Measurements from ENCODE around the gene SKAP1. TPM values are rescaled to one million over a fixed set of nuclear protein-coding genes. Genes with fewer than 3 reads are reported as not detected.

Gene SKAP1
- total RNA-seq, 1 donor from 2014 or later: not detected

DNA sequence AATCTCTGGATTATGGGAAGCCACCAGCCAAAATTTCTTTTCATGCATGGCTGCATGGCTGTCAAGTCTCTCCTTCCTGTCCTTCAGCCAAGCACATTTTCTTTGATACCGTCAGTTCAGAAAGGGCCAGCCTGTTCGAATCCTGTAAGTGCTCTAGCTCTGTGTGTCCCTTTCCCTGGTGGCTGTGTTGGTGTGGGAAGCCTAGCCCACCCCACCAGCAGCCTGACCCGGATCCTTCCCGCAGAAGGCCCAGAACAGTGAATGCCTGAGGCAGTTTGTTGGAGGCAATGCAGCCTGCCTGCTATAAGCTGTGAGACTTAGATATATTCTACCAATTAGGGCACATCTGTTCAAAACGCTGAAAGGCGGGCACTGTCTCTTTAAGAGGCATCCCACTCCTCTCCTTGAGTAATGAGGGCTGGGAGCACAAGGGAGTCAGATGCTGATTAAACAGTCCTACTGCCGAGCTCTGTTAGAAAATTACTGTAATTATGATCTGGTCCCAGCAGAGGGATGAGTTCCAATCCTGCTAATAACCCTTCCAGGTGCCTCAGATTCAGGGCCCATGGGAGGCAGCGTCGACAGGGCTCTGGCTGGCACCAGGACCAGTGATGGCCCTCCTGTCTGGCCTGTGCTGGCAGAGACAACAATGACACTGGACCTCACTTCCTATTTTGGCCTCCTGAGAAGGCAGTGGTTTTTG lies 304.0 kb downstream of the SKAP1 start:
- Mint-ChIP-seq H3K4me1 (ENCODE audit: low read depth, unreplicated experiment) (peaks cover 61% of the 10 kb centered on the region), H3K36me3 (ENCODE audit: unreplicated experiment) (no peaks in the 10 kb centered on the region), H3K27me3 (ENCODE audit: unreplicated experiment) (peaks cover 3% of the 10 kb centered on the region), H3K27ac (ENCODE audit: unreplicated experiment) (peak overlapping the region; percentile 89), H3K4me3 (ENCODE audit: unreplicated experiment) (no peak overlapping the region), H3K9me3 (ENCODE audit: unreplicated experiment) (peaks cover 15% of the 10 kb centered on the region)
- peak; percentile 37 for DNase-seq
- TF ChIP-seq, protein P1, sequence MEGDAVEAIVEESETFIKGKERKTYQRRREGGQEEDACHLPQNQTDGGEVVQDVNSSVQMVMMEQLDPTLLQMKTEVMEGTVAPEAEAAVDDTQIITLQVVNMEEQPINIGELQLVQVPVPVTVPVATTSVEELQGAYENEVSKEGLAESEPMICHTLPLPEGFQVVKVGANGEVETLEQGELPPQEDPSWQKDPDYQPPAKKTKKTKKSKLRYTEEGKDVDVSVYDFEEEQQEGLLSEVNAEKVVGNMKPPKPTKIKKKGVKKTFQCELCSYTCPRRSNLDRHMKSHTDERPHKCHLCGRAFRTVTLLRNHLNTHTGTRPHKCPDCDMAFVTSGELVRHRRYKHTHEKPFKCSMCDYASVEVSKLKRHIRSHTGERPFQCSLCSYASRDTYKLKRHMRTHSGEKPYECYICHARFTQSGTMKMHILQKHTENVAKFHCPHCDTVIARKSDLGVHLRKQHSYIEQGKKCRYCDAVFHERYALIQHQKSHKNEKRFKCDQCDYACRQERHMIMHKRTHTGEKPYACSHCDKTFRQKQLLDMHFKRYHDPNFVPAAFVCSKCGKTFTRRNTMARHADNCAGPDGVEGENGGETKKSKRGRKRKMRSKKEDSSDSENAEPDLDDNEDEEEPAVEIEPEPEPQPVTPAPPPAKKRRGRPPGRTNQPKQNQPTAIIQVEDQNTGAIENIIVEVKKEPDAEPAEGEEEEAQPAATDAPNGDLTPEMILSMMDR (IDR thresholded peaks at IDR 0.05; ENCODE audit: partially characterized antibody, unreplicated experiment): no peak

DNA sequence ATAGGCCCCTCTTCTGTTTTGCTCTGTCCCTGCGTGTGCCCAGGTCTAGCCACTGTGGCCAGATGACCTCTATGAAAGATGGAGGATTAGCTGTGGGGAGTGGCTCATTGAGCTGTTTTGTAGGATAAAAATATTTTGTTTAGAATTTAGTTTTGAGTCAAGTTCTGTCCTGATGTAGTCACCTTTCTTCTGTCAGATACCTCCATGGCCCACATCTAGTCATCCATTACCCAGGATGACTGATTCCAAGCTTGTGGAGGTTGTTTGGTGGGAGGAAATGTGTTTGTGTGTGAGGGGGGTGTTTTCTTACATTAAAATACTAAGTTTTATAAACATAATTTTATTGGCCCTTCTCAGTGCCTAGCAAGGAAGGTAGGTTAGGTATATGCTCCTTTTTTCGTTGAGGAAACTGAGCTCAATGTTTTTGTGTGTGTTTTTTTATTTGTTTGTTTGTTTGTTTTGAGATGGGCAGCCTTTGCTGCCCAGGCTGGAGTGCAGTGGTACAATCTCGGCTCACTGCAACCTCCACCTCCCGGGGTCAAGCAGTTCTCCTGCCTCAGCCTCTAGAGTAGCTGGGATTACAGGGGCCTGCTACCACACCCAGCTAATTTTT lies 306.1 kb downstream of the SKAP1 start:
- TF ChIP-seq, protein P1 (IDR thresholded peaks at IDR 0.05; ENCODE audit: partially characterized antibody, unreplicated experiment): no peak
- no peaks in the 10 kb centered on the region for H3K36me3 Mint-ChIP-seq (ENCODE audit: unreplicated experiment)
- peak overlapping the region; percentile 100 for H3K27ac Mint-ChIP-seq (ENCODE audit: unreplicated experiment)
- peaks cover 3% of the 10 kb centered on the region for H3K27me3 Mint-ChIP-seq (ENCODE audit: unreplicated experiment)
- H3K4me3 Mint-ChIP-seq (ENCODE audit: unreplicated experiment): peak overlapping the region; percentile 92
- H3K9me3 Mint-ChIP-seq (ENCODE audit: unreplicated experiment): peaks cover 15% of the 10 kb centered on the region
- peaks cover 55% of the 10 kb centered on the region for H3K4me1 Mint-ChIP-seq (ENCODE audit: low read depth, unreplicated experiment)
- no peak for DNase-seq

DNA sequence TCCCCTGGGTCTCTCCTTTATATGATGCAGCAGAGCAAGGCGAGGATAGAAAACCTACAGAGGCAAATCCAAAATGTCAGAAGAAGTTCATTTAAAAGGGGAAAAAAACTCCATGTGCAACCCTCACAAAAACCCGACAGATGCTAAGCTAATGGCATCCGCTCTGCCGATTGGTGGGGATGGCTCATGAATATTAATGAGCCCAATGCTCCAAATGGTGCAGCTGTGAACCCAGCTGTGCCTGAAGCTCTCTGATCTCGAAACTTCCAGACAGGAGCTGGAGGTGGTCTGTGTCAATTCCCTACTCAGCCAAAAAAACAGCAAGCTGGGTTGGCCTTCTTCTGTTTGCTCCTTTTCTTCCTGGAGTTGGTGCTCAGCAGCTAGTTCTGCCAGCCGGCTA lies 306.9 kb downstream of the SKAP1 start:
- peak overlapping the region; percentile 100 for H3K27ac Mint-ChIP-seq (ENCODE audit: unreplicated experiment)
- TF ChIP-seq, protein P1 (IDR thresholded peaks at IDR 0.05; ENCODE audit: partially characterized antibody, unreplicated experiment): no peak
- DNase-seq: peak; percentile 53

DNA sequence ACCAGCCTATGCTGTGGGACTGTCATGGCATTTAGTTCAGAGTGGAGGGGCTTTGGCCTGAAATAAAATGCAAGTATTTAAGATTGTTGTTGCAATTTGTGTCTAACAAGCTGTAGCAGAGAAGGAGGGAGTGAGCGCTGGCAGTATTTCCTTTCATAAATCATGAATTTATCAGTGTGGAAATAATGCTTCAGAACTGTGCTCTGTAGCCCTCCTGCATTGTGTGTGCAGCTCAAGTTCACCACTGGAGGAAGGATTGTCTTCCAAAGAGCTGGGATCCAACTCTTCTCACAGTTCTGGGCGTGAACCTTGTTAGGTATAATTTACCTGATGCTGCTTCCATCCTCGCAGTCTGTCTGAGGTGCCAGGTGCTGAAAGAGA lies 307.4 kb downstream of the SKAP1 start:
- H3K27ac Mint-ChIP-seq (ENCODE audit: unreplicated experiment): peak overlapping the region; percentile 100
- H3K4me3 Mint-ChIP-seq (ENCODE audit: unreplicated experiment): peak overlapping the region; percentile 92
- peaks cover 14% of the 10 kb centered on the region for H3K9me3 Mint-ChIP-seq (ENCODE audit: unreplicated experiment)
- TF ChIP-seq, protein P1 (IDR thresholded peaks at IDR 0.05; ENCODE audit: partially characterized antibody, unreplicated experiment): no peak
- no peaks in the 10 kb centered on the region for H3K36me3 Mint-ChIP-seq (ENCODE audit: unreplicated experiment)
- peaks cover 3% of the 10 kb centered on the region for H3K27me3 Mint-ChIP-seq (ENCODE audit: unreplicated experiment)
- H3K4me1 Mint-ChIP-seq (ENCODE audit: low read depth, unreplicated experiment): peaks cover 47% of the 10 kb centered on the region
- no peak for DNase-seq

More for the DNA sequence above, 306.9 kb downstream of the SKAP1 start:
- peak overlapping the region; percentile 92 for H3K4me3 Mint-ChIP-seq (ENCODE audit: unreplicated experiment)
- H3K9me3 Mint-ChIP-seq (ENCODE audit: unreplicated experiment): peaks cover 15% of the 10 kb centered on the region
- H3K4me1 Mint-ChIP-seq (ENCODE audit: low read depth, unreplicated experiment): peaks cover 50% of the 10 kb centered on the region
- H3K36me3 Mint-ChIP-seq (ENCODE audit: unreplicated experiment): no peaks in the 10 kb centered on the region
- H3K27me3 Mint-ChIP-seq (ENCODE audit: unreplicated experiment): peaks cover 3% of the 10 kb centered on the region
